ENCODE measurements around the gene HNF1B. TPM values are rescaled to one million over a fixed set of nuclear protein-coding genes. Genes with fewer than 3 reads are reported as not detected.

Gene HNF1B
- total and polyA plus RNA-seq, 7 experiments from 2014 or later = 1.4 TPM; not detected in 6

GRCh38 chr17:37744633-37744927, 279 bp downstream of the HNF1B start:
- Histone ChIP-seq H3K4me1 (ENCODE audit: control insufficient read depth in 2 of 2, insufficient read depth in 2 of 2, low read length in 2 of 2) (peaks cover 8 to 25% of the 10 kb centered on the region in 2 donors), H3K36me3 (ENCODE audit: control insufficient read depth in 2 of 3, insufficient read depth in 3 of 3, low read length in 3 of 3) (no peaks in the 10 kb centered on the region), H3K27ac (ENCODE audit: low read depth, low read length) (no peak overlapping the region), H3K27me3 (ENCODE audit: control insufficient read depth in 2 of 2, insufficient read depth in 2 of 2, low read length in 2 of 2) (peaks cover 9 to 25% of the 10 kb centered on the region in 2 donors), H3K9me3 (ENCODE audit: control insufficient read depth in 2 of 3, low read length in 3 of 3) (no peaks in the 10 kb centered on the region), H3K4me3 (ENCODE audit: low read length) (no peak overlapping the region)
- peak overlapping the region in 8 of 10 donors; percentile 32 to 77 (median 68) for H3K4me3 Mint-ChIP-seq
- DNase-seq = peak in 1 of 9 donors; percentile 42
- POLR2A ChIA-PET = no interaction called here
- H3K4me1 Mint-ChIP-seq = peaks cover 14 to 34% (median 24%) of the 10 kb centered on the region in 7 donors
- H3K27ac Mint-ChIP-seq = no peak overlapping the region
- peaks cover 0 to 1% (median 0%) of the 10 kb centered on the region in 11 donors for H3K9me3 Mint-ChIP-seq
- intact Hi-C loops (cut with micrococcal nuclease) = loop anchor here in 1 of 2 donors (5.0 kb wide), 2 partner anchors 48 to 802 kb away; no protein-coding TSS in a partner anchor
- H3K36me3 Mint-ChIP-seq = no peaks in the 10 kb centered on the region
- no peak for ATAC-seq
- peaks cover 56 to 88% (median 66%) of the 10 kb centered on the region in 5 donors for H3K27me3 Mint-ChIP-seq
- CTCF ChIA-PET = no interaction called here

- intact Hi-C loops (cut with micrococcal nuclease) = loop anchor here in 1 of 2 donors (5.0 kb wide), 2 partner anchors 48 to 802 kb away; no protein-coding TSS in a partner anchor
- Histone ChIP-seq H3K4me3 (ENCODE audit: low read length) (no peak overlapping the region), H3K27ac (ENCODE audit: low read depth, low read length) (no peak overlapping the region), H3K27me3 (ENCODE audit: control insufficient read depth in 2 of 2, insufficient read depth in 2 of 2, low read length in 2 of 2) (peaks cover 14 to 30% of the 10 kb centered on the region in 2 donors), H3K4me1 (ENCODE audit: control insufficient read depth in 2 of 2, insufficient read depth in 2 of 2, low read length in 2 of 2) (peaks cover 8 to 25% of the 10 kb centered on the region in 2 donors), H3K9me3 (ENCODE audit: control insufficient read depth in 2 of 3, low read length in 3 of 3) (no peaks in the 10 kb centered on the region), H3K36me3 (ENCODE audit: control insufficient read depth in 2 of 3, insufficient read depth in 3 of 3, low read length in 3 of 3) (no peaks in the 10 kb centered on the region)
- peak; percentile 37 for ATAC-seq
- Mint-ChIP-seq H3K4me1 (peaks cover 14 to 34% (median 24%) of the 10 kb centered on the region in 7 donors), H3K4me3 (peak overlapping the region in 9 of 10 donors; percentile 32 to 80 (median 71)), H3K27me3 (peaks cover 61 to 91% (median 71%) of the 10 kb centered on the region in 5 donors), H3K9me3 (peaks cover 0 to 1% (median 0%) of the 10 kb centered on the region in 11 donors), H3K36me3 (no peaks in the 10 kb centered on the region), H3K27ac (no peak overlapping the region)
- POLR2A ChIA-PET = no interaction called here
- DNase-seq = peak in 2 of 9 donors; percentile 7 to 39
- CTCF ChIA-PET = no interaction called here
These were observed 805 bp downstream of the HNF1B start for GRCh38 chr17:37743875-37744632.

- CTCF ChIA-PET = no interaction called here
- H3K9me3 Mint-ChIP-seq = peaks cover 0 to 1% (median 0%) of the 10 kb centered on the region in 11 donors
- H3K27ac ChIP-seq (ENCODE audit: low read depth, low read length) = no peak overlapping the region
- H3K4me1 Mint-ChIP-seq = peaks cover 14 to 34% (median 24%) of the 10 kb centered on the region in 7 donors
- peaks cover 65 to 91% (median 74%) of the 10 kb centered on the region in 5 donors for H3K27me3 Mint-ChIP-seq
- ATAC-seq = no peak
- peak in 1 of 9 donors; percentile 26 for DNase-seq
- H3K36me3 Mint-ChIP-seq = no peaks in the 10 kb centered on the region
- H3K9me3 ChIP-seq (ENCODE audit: control insufficient read depth in 2 of 3, low read length in 3 of 3) = no peaks in the 10 kb centered on the region
- no peak overlapping the region for H3K4me3 ChIP-seq (ENCODE audit: low read length)
- H3K36me3 ChIP-seq (ENCODE audit: control insufficient read depth in 2 of 3, insufficient read depth in 3 of 3, low read length in 3 of 3) = no peaks in the 10 kb centered on the region
- peaks cover 16 to 30% of the 10 kb centered on the region in 2 donors for H3K27me3 ChIP-seq (ENCODE audit: control insufficient read depth in 2 of 2, insufficient read depth in 2 of 2, low read length in 2 of 2)
- POLR2A ChIA-PET = no interaction called here
- intact Hi-C loops (cut with micrococcal nuclease) = loop anchor here in 1 of 2 donors (5.0 kb wide), 2 partner anchors 49 to 801 kb away; no protein-coding TSS in a partner anchor
- H3K27ac Mint-ChIP-seq = no peak overlapping the region
- peak overlapping the region in 9 of 10 donors; percentile 38 to 80 (median 71) for H3K4me3 Mint-ChIP-seq
- H3K4me1 ChIP-seq (ENCODE audit: control insufficient read depth in 2 of 2, insufficient read depth in 2 of 2, low read length in 2 of 2) = peaks cover 8 to 25% of the 10 kb centered on the region in 2 donors
These were observed 1.3 kb downstream of the HNF1B start for GRCh38 chr17:37743612-37743874.

GRCh38 chr17:37742762-37743611, 1.9 kb downstream of the HNF1B start:
- DNase-seq = peak in 2 of 9 donors; percentile 10 to 31
- Mint-ChIP-seq H3K9me3 (peaks cover 0 to 4% (median 0%) of the 10 kb centered on the region in 11 donors), H3K27me3 (peaks cover 66 to 92% (median 75%) of the 10 kb centered on the region in 5 donors), H3K36me3 (peaks cover 0 to 3% (median 0%) of the 10 kb centered on the region in 5 donors), H3K4me1 (peaks cover 14 to 34% (median 24%) of the 10 kb centered on the region in 7 donors), H3K4me3 (peak overlapping the region; percentile 38 to 80 (median 71)), H3K27ac (peak overlapping the region in 1 of 9 donors; percentile 34)
- ATAC-seq = no peak
- H3K4me1 ChIP-seq (ENCODE audit: control insufficient read depth in 2 of 2, insufficient read depth in 2 of 2, low read length in 2 of 2) = peaks cover 8 to 25% of the 10 kb centered on the region in 2 donors
- no peaks in the 10 kb centered on the region for H3K9me3 ChIP-seq (ENCODE audit: control insufficient read depth in 2 of 3, low read length in 3 of 3)
- H3K4me3 ChIP-seq (ENCODE audit: low read length) = no peak overlapping the region
- peaks cover 16 to 30% of the 10 kb centered on the region in 2 donors for H3K27me3 ChIP-seq (ENCODE audit: control insufficient read depth in 2 of 2, insufficient read depth in 2 of 2, low read length in 2 of 2)
- no peak overlapping the region for H3K27ac ChIP-seq (ENCODE audit: low read depth, low read length)
- ChIA-PET CTCF (no interaction called here), POLR2A (no interaction called here)
- no peaks in the 10 kb centered on the region for H3K36me3 ChIP-seq (ENCODE audit: control insufficient read depth in 2 of 3, insufficient read depth in 3 of 3, low read length in 3 of 3)
- intact Hi-C loops (cut with micrococcal nuclease) = loop anchor here in 1 of 2 donors (5.0 kb wide), 2 partner anchors 49 to 801 kb away; no protein-coding TSS in a partner anchor

DNA sequence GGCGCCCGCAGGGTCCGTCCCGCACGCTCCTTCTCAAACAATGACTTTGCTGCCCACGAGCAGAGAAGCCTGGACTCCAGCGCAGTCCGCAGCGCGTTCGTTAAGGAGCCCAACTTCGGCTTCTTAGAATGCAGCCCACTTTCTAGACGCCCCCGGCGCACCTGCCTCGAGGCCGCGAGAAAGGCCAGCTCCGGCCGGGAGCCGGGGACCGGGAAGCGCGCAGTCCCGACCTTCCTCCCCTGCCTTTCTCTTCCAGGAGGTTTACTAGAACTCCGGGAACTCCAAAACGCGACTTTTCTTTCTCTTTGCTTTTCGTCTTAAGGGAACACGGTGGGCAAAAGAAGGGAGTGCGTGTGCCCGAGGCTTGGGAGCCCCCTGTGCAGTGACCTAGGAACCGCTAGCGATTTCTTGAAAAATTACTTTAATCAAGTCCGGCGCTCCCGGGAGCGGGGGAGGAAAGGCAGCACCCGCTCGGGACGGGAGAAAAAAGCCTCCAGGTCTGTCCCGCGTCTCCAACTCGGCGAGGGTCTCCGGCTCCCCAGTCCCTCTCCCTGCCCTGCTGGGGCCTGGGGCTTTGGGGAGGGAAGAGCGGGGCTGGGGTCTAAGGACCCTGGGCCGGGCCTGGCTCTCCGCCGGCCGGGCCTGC, 2.6 kb downstream of the HNF1B start:
- peaks cover 64 to 89% (median 73%) of the 10 kb centered on the region in 5 donors for H3K27me3 Mint-ChIP-seq
- peaks cover 16 to 30% of the 10 kb centered on the region in 2 donors for H3K27me3 ChIP-seq (ENCODE audit: control insufficient read depth in 2 of 2, insufficient read depth in 2 of 2, low read length in 2 of 2)

More for the DNA sequence above, 2.6 kb downstream of the HNF1B start:
- Mint-ChIP-seq H3K36me3 (peaks cover 0 to 4% (median 0%) of the 10 kb centered on the region in 5 donors), H3K4me3 (peak overlapping the region in 8 of 10 donors; percentile 38 to 77 (median 69)), H3K9me3 (peaks cover 0 to 4% (median 0%) of the 10 kb centered on the region in 11 donors), H3K4me1 (peaks cover 14 to 34% (median 24%) of the 10 kb centered on the region in 7 donors), H3K27ac (peak overlapping the region in 1 of 9 donors; percentile 23)
- intact Hi-C loops (cut with micrococcal nuclease) = loop anchor here in 1 of 2 donors (5.0 kb wide), 2 partner anchors 50 to 800 kb away; no protein-coding TSS in a partner anchor
- no peaks in the 10 kb centered on the region for H3K9me3 ChIP-seq (ENCODE audit: control insufficient read depth in 2 of 3, low read length in 3 of 3)
- CTCF ChIA-PET = no interaction called here
- no peak overlapping the region for H3K4me3 ChIP-seq (ENCODE audit: low read length)
- H3K27ac ChIP-seq (ENCODE audit: low read depth, low read length) = no peak overlapping the region
- DNase-seq = peak in 2 of 9 donors; percentile 10 to 38
- ATAC-seq = no peak
- POLR2A ChIA-PET = interaction anchor here (0.5 kb wide), 1 partner anchor 26 kb away, joined by 5 read pairs; no protein-coding TSS in a partner anchor
- H3K4me1 ChIP-seq (ENCODE audit: control insufficient read depth in 2 of 2, insufficient read depth in 2 of 2, low read length in 2 of 2) = peaks cover 8 to 25% of the 10 kb centered on the region in 2 donors
- H3K36me3 ChIP-seq (ENCODE audit: control insufficient read depth in 2 of 3, insufficient read depth in 3 of 3, low read length in 3 of 3) = no peaks in the 10 kb centered on the region

Measured in naive thymus-derived CD4-positive, alpha-beta T cell (primary cell).